ENCODE results near the gene MUC12. TPM values are rescaled to one million over a fixed set of nuclear protein-coding genes. Genes with fewer than 3 reads are reported as not detected.

The MUC12 gene
- total RNA-seq, 6 experiments from 2014 or later, result 0.91 to 2.3 (median 1.6) TPM

DNA sequence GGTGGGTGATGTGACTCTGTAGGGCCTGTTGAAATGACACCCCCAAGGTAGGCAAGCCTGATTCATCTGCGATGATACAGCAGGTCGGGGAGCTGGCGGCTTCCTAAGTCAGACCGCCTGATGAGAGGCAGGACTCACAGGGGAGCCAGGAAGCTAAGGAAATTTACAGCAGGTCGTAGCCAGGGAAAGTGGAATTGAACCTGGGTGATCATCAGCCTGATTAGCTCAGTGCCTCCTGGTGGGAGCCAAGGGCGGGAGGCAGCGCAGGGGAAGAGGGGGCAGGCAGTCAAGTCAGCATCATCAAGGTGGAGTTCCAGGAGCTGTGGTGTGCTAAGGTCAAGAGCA lies 97.4 kb downstream of the MUC12 start:
- H3K27me3 Mint-ChIP-seq (ENCODE audit: insufficient read depth), result peaks cover 28% of the 10 kb centered on the region
- no peaks in the 10 kb centered on the region for H3K9me3 Mint-ChIP-seq
- no peak overlapping the region for H3K27ac Mint-ChIP-seq
- H3K4me1 Mint-ChIP-seq (ENCODE audit: low read depth), result peaks cover 9% of the 10 kb centered on the region; the same call in 1 of the 2 replicates
- no peak overlapping the region for H3K4me3 Mint-ChIP-seq
- DNase-seq, result no peak
- TF ChIP-seq, protein P1, sequence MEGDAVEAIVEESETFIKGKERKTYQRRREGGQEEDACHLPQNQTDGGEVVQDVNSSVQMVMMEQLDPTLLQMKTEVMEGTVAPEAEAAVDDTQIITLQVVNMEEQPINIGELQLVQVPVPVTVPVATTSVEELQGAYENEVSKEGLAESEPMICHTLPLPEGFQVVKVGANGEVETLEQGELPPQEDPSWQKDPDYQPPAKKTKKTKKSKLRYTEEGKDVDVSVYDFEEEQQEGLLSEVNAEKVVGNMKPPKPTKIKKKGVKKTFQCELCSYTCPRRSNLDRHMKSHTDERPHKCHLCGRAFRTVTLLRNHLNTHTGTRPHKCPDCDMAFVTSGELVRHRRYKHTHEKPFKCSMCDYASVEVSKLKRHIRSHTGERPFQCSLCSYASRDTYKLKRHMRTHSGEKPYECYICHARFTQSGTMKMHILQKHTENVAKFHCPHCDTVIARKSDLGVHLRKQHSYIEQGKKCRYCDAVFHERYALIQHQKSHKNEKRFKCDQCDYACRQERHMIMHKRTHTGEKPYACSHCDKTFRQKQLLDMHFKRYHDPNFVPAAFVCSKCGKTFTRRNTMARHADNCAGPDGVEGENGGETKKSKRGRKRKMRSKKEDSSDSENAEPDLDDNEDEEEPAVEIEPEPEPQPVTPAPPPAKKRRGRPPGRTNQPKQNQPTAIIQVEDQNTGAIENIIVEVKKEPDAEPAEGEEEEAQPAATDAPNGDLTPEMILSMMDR (IDR thresholded peaks at IDR 0.05), result no peak
- no peaks in the 10 kb centered on the region for H3K36me3 Mint-ChIP-seq (ENCODE audit: low read depth)

DNA sequence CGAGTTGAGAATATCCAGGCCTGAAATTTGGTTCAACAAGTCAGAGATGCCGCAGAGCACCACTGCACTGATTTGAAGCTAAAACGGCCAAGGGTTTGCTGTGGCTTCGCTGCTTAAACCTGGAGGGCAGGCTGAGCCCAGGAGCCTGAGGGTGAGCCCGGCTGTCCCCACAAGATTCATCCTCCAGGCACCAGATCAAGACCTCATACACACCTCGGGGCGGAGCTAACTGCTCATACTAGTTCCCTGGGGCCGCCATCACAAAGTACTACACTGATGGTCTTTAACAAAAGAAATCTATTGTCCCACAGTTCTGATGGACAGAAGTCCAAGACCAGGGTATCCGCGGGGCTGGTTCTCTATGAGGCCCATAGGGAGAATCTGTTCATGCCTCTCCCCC lies 99.0 kb downstream of the MUC12 start:
- Mint-ChIP-seq H3K27me3 (ENCODE audit: insufficient read depth) (peaks cover 30% of the 10 kb centered on the region), H3K9me3 (no peaks in the 10 kb centered on the region), H3K4me3 (no peak overlapping the region), H3K4me1 (ENCODE audit: low read depth) (peaks cover 9% of the 10 kb centered on the region; the same call in 1 of the 2 replicates), H3K27ac (no peak overlapping the region), H3K36me3 (ENCODE audit: low read depth) (no peaks in the 10 kb centered on the region)
- TF ChIP-seq, protein P1 (IDR thresholded peaks at IDR 0.05), result no peak
- DNase-seq, result no peak

Other genes starting within 250 kb of the MUC12 start
- gene EPO, start 249.1 kb upstream of the MUC12 start, total RNA-seq (2021; fragmentation: NEBNext Ultra II Directional; extraction: Animal tissue kit (Norgen Biotek cat#: 25700)), result not detected
- gene ZAN, start 236.0 kb upstream of the MUC12 start, total RNA-seq (2021; fragmentation: NEBNext Ultra II Directional; extraction: Animal tissue kit (Norgen Biotek cat#: 25700)), result not detected
- gene EPHB4, start 142.0 kb upstream of the MUC12 start, total RNA-seq (2021; fragmentation: NEBNext Ultra II Directional; extraction: Animal tissue kit (Norgen Biotek cat#: 25700)), result 1 to 10 TPM; 3.8 to 10.0 (median 4.6) TPM
- gene SLC12A9, start 116.9 kb upstream of the MUC12 start, total RNA-seq (2021; fragmentation: NEBNext Ultra II Directional; extraction: Animal tissue kit (Norgen Biotek cat#: 25700)), result 10 to 100 TPM; 19.3 to 26.2 (median 21.7) TPM
- gene TRIP6, start 102.2 kb upstream of the MUC12 start, total RNA-seq (2021; fragmentation: NEBNext Ultra II Directional; extraction: Animal tissue kit (Norgen Biotek cat#: 25700)), result 100 to 1,000 TPM; 125 to 148 (median 140) TPM
- gene SRRT, start 94.5 kb upstream of the MUC12 start, total RNA-seq (2021; fragmentation: NEBNext Ultra II Directional; extraction: Animal tissue kit (Norgen Biotek cat#: 25700)), result 100 to 1,000 TPM; 111 to 154 (median 133) TPM
- gene UFSP1, start 79.8 kb upstream of the MUC12 start, total RNA-seq (2021; fragmentation: NEBNext Ultra II Directional; extraction: Animal tissue kit (Norgen Biotek cat#: 25700)), result 1 to 10 TPM; 3.2 to 3.6 (median 3.5) TPM
- under 1 TPM in 1 of 6 experiments, not detected in 5; 0.31 TPM for gene ACHE, start 73.7 kb upstream of the MUC12 start, total RNA-seq (2021; fragmentation: NEBNext Ultra II Directional; extraction: Animal tissue kit (Norgen Biotek cat#: 25700))
- gene MUC3A, start 20.0 kb upstream of the MUC12 start, total RNA-seq (2021; fragmentation: NEBNext Ultra II Directional; extraction: Animal tissue kit (Norgen Biotek cat#: 25700)), result not detected
- gene MUC17, start 50.5 kb downstream of the MUC12 start, total RNA-seq (2021; fragmentation: NEBNext Ultra II Directional; extraction: Animal tissue kit (Norgen Biotek cat#: 25700)), result not detected
- 10 to 100 TPM; 17.8 to 20.6 (median 19.4) TPM for gene TRIM56, start 115.9 kb downstream of the MUC12 start, total RNA-seq (2021; fragmentation: NEBNext Ultra II Directional; extraction: Animal tissue kit (Norgen Biotek cat#: 25700))
- 1,000 to 10,000 TPM in 4 of 6 experiments, 100 to 1,000 TPM in 2; 906 to 2,092 (median 1,052) TPM for gene SERPINE1, start 157.5 kb downstream of the MUC12 start, total RNA-seq (2021; fragmentation: NEBNext Ultra II Directional; extraction: Animal tissue kit (Norgen Biotek cat#: 25700))
- 100 to 1,000 TPM; 154 to 176 (median 166) TPM for gene AP1S1, start 184.9 kb downstream of the MUC12 start, total RNA-seq (2021; fragmentation: NEBNext Ultra II Directional; extraction: Animal tissue kit (Norgen Biotek cat#: 25700))
- under 1 TPM; 0.19 to 0.78 (median 0.35) TPM for gene VGF, start 196.0 kb downstream of the MUC12 start, total RNA-seq (2021; fragmentation: NEBNext Ultra II Directional; extraction: Animal tissue kit (Norgen Biotek cat#: 25700))
- gene NAT16, start 210.7 kb downstream of the MUC12 start, total RNA-seq (2021; fragmentation: NEBNext Ultra II Directional; extraction: Animal tissue kit (Norgen Biotek cat#: 25700)), result not detected
- gene MOGAT3, start 231.5 kb downstream of the MUC12 start, total RNA-seq (2021; fragmentation: NEBNext Ultra II Directional; extraction: Animal tissue kit (Norgen Biotek cat#: 25700)), result not detected
- gene PLOD3, start 248.0 kb downstream of the MUC12 start, total RNA-seq (2021; fragmentation: NEBNext Ultra II Directional; extraction: Animal tissue kit (Norgen Biotek cat#: 25700)), result 100 to 1,000 TPM; 128 to 179 (median 140) TPM
- 100 to 1,000 TPM in 2 of 6 experiments, 10 to 100 TPM in 4; 88.9 to 113 (median 94.0) TPM for gene ZNHIT1, start 248.6 kb downstream of the MUC12 start, total RNA-seq (2021; fragmentation: NEBNext Ultra II Directional; extraction: Animal tissue kit (Norgen Biotek cat#: 25700))